HG03460 (cell line): ENCODE data around the gene RGS19.
A peak's percentile ranks its signal among the peaks of the same experiment; 100 is the strongest.

Experiments used
- ATAC-seq: cut with Tn5 transposase; IDR thresholded peaks from one replicate; pipeline ENCODE4 v1.9.1; 2021; ENCODE audit not compliant: unreplicated experiment

Gene RGS19

DNA sequence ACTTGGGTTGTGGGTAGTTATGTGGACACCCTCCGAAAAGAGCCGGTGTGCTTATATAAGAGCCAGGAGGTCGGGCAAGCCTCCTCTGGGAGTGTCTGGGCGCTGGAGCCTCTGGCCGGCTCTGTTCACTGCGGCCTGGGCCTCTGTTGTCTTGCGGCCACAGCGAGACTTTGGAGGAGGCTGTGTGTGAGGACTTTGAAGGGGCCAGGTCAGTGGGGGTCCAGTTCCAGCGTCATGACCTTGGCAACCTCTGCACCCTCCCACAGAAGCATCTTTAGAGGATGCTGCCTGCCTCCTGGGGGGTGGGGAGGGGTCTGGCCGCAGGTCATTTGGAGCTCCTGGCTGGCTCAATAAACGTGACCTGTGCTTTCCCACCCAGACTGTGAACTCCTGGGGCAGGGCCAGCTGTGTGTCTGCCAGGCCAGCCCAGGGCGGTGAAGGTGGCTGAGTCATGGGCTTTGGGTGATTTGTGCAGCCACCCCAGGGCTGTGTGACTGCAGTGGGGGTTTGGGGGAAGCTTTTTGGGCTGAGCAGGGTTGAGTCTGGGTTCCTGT, 15.1 kb downstream of the RGS19 start:
- ATAC-seq = no peak

GRCh38 chr20:64063389-64064144, 15.8 kb downstream of the RGS19 start:
- no peak for ATAC-seq

GRCh38 chr20:64062596-64063388, 16.5 kb downstream of the RGS19 start, which contains the start of gene TCEA2:
TCEA2 (plus strand) TSS chr20:64063198; CDS start chr20:64063313, 115 bp downstream.
- peak; percentile 66 for ATAC-seq

- no peak for ATAC-seq
Measured at GRCh38 chr20:64062276-64062595, 17.1 kb downstream of the RGS19 start.

GRCh38 chr20:64058536-64058935, 20.8 kb downstream of the RGS19 start:
- ATAC-seq = no peak

GRCh38 chr20:64057628-64058498, 21.5 kb downstream of the RGS19 start:
- peak; percentile 43 for ATAC-seq

GRCh38 chr20:64056889-64057627, 22.3 kb downstream of the RGS19 start:
- ATAC-seq = peak; percentile 27

- ATAC-seq = no peak
Measured at GRCh38 chr20:64056639-64056888, 22.8 kb downstream of the RGS19 start.

- ATAC-seq = no peak
Measured at GRCh38 chr20:64055893-64056638, 23.3 kb downstream of the RGS19 start.

DNA sequence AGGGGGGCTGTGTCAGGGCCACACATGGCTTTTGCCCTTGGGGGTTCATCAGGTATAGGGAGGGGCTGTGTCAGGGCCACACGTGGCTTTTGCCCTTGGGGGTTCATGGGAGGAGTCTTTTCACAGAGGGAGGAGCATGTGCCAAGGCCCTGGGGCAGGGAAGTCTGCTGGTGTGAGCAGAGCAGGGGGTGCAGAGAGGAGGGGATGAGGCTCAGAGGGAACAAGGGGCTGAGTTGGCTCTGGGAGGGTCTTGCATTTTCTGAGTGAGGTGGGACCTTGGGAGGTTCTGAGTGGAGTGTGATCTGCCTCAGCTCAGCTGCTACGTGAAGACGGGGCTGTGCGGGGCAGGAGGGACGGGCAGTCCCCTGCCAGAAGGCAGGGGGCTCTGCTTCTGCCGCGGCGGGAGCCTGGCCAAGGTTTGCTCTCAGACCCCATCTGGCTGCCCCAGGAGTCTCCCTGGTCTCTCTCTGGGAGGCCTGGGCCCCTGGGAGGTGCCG, 23.9 kb downstream of the RGS19 start:
- ATAC-seq = no peak

GRCh38 chr20:64053841-64054661, 25.3 kb downstream of the RGS19 start:
- ATAC-seq = no peak

DNA sequence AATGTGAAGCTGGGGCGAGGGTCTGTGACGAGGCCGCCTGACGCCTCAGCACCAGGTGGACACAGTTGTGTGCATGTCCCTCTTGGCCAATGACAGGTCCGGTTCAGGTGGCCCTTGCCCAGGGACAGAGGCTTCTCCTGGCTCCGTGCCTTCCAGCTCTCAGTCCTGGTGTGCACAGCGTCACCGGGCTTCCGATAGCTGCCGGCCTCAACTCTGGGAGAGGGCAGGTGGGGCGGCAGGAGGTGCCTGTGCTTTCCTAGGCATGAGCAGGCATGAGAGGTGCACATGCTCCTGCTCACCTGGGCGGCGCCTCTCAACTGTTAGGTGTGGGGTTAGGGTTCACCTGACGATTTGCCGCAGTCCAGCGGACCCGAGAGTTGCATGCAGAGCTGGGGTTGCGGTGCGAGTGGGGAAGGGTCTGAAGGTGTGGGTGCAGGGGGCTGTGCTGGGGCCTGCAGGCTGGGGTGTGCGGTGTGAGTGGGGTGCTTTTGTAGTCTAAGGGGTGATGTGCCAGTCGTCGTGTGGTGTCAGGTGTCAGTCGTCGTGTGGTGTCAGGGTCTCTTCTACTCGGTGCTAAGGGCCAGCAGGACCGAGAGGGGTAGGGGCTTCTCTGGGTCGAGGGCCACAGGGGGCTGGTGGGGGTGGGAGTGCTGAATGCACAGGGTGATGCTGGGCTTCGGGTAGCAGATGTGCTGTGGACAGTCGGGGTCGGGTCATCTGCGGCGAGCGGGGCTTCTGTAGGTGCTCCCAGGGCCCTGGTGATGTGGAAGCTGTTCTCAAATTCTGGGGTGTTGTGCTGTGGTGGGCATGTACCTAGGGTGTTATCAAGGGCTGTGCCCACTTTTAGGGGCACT, 26.1 kb downstream of the RGS19 start:
- no peak for ATAC-seq

DNA sequence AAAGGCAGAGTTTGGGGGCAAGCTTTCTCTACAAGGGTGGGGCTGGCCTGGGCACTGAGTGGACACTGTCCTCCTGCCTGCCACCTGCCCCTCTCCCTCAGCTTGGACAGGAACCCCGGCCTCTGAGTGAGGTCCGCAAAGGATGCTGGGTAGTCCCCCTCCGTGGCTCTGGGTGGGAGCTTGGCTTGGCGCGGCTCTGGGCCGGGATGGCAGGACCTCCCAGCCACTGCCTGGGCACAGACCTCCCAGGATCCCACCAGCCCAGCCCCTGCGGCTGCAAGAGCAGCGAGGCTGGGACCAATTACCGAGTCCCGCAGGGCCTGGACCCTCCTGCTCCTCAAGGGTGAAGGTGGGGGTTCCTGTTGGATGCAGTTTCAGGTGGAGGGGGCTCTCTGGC, 27.0 kb downstream of the RGS19 start:
- no peak for ATAC-seq

- ATAC-seq = no peak
Measured at GRCh38 chr20:64051561-64052325, 27.6 kb downstream of the RGS19 start.

DNA sequence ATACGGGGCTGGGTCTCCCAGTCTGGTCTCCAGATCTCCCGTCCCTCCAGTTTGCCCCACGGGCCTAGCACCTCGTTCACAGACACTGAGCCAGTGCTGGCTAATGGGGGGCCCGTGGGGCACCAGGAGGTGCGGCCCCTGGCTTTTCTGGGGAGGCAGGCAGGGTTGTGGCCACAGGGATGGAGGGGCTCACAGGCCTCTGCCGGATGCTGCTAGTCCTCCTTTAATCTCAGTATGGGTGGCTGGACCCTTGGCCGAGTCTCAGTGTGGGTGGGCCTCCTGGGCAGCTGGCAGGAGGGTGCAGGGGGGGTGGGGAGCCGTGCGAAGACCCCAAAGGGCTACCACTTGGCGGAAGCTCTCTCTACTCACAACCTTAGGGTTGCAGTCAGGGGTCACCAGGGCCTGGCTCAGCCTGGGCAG, 28.3 kb downstream of the RGS19 start:
- ATAC-seq = no peak

DNA sequence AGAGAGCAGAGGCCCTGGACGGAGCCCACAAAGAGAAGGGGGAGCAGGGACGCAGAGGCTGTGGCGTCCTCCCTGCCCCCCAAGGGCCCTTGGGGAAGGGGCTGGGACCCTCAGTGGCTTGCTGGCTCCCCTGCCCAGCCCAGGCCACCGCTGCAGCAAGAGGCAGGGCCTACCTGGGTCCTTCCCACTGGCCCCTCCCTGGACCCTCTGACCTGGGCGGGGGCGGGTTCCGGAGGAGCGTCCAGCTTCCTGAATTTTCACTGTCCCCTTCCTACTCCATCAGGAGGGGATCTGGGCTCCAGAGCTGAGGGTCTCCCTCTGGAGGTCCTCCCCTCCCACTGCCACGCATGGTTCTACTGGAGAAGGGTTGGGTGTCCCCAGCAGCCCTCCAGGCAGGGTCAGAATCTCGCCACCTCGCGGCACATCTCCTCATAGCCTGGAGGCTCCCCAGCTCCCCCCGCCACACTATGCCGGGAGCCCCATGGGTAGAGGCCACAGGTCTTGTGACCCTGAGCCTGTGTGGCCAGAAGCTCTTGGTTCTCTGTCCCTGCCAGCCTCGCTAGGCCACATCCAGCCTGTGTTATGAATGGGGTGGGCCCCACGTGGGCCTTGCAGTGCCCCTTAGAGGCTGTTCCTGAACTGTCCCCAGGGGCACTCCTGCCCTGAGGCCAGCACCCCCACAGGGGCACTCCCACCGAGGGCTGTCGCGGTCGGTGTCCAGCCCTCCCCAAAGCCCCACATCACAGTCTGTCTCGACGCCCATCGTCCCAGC, 28.9 kb downstream of the RGS19 start:
- ATAC-seq = no peak

GRCh38 chr20:64049878-64050260, 29.4 kb downstream of the RGS19 start:
- ATAC-seq = no peak
